SK-N-SH treated with all-trans-retinoic acid at 6 μM for 48 hours (cell line): ENCODE results near the gene SIGLEC8.

ENCODE experiments used
- ATAC-seq: fragments of 200-7000 bp; cut with Tn5 transposase; 3 replicates; pipeline ENCODE4 v1.9.1; 2020; ENCODE audit warnings: mild to moderate bottlenecking, moderate library complexity
- ARNTL ChIP-seq: fragments of 450-650 bp; formaldehyde crosslinking; IDR thresholded peaks from 2 replicates; pipeline ENCODE4 v1.5.0; 2020; ENCODE audit warnings: low read depth, mild to moderate bottlenecking, moderate library complexity, borderline replicate concordance
- BACH2 ChIP-seq: fragments of 250-450 bp; sonication (Bioruptor Pico); IDR thresholded peaks from 2 replicates; pipeline ENCODE4 v1.9.0; 2021; ENCODE audit warnings: mild to moderate bottlenecking, borderline replicate concordance
- CSDC2 ChIP-seq: fragments of 250-450 bp; sonication (Bioruptor Pico); IDR thresholded peaks from 2 replicates; pipeline ENCODE4 v1.5.0; 2020; ENCODE audit warnings: mild to moderate bottlenecking, moderate library complexity
- ESRRG ChIP-seq: fragments of 250-450 bp; sonication (Bioruptor Pico); IDR thresholded peaks from 2 replicates; pipeline ENCODE4 v1.6.1; 2021; ENCODE audit warnings: mild to moderate bottlenecking
- GLIS3 ChIP-seq: fragments of 250-450 bp; sonication (Bioruptor Pico); IDR thresholded peaks from 2 replicates; pipeline ENCODE4 v1.5.0; 2020; ENCODE audit warnings: mild to moderate bottlenecking, moderate library complexity
- ISL1 ChIP-seq: fragments of 250-450 bp; sonication (Bioruptor Pico); IDR thresholded peaks from 2 replicates; pipeline ENCODE4 v2.1.2; 2022; ENCODE audit warnings: mild to moderate bottlenecking, moderate library complexity
- OSR1 ChIP-seq: fragments of 250-450 bp; sonication (Bioruptor Pico); IDR thresholded peaks from 2 replicates; pipeline ENCODE4 v1.8.0; 2022; ENCODE audit warnings: moderate library complexity, mild to moderate bottlenecking, inconsistent platforms
- PPARA ChIP-seq: fragments of 250-450 bp; sonication (Bioruptor Pico); IDR thresholded peaks from 2 replicates; pipeline ENCODE4 v1.5.0; 2020; ENCODE audit warnings: mild to moderate bottlenecking, borderline replicate concordance
- SNAI2 ChIP-seq: fragments of 250-450 bp; sonication (Bioruptor Pico); IDR thresholded peaks from 2 replicates; pipeline ENCODE4 v1.5.0; 2020; ENCODE audit warnings: mild to moderate bottlenecking, moderate library complexity
- TCF4 ChIP-seq: fragments of 250-450 bp; sonication (Bioruptor Pico); IDR thresholded peaks from 2 replicates; pipeline ENCODE4 v1.8.0; 2021; ENCODE audit warnings: mild to moderate bottlenecking, moderate library complexity, borderline replicate concordance
- TOX ChIP-seq: fragments of 250-450 bp; sonication (Bioruptor Pico); IDR thresholded peaks from 2 replicates; pipeline ENCODE4 v1.8.0; 2021; ENCODE audit warnings: mild to moderate bottlenecking, moderate library complexity, borderline replicate concordance
- ZC3H10 ChIP-seq: fragments of 250-450 bp; sonication (Bioruptor Pico); IDR thresholded peaks from 2 replicates; pipeline ENCODE4 v1.5.1; 2021; ENCODE audit warnings: mild to moderate bottlenecking, moderate library complexity
- ZFP3 ChIP-seq: fragments of 250-450 bp; sonication (Bioruptor Pico); IDR thresholded peaks from 2 replicates; pipeline ENCODE4 v1.5.0; 2020; ENCODE audit warnings: mild to moderate bottlenecking, moderate library complexity
- ZFP30 ChIP-seq: fragments of 450-650 bp; formaldehyde crosslinking; IDR thresholded peaks from 2 replicates; pipeline ENCODE4 v1.5.0; 2022; ENCODE audit warnings: mild to moderate bottlenecking, moderate library complexity
- ZNF565 ChIP-seq: fragments of 450-650 bp; formaldehyde crosslinking; conservative IDR thresholded peaks from 2 replicates; pipeline ENCODE4 v1.5.0; 2020; ENCODE audit warnings: low read depth, mild to moderate bottlenecking, moderate library complexity
- ZNF70 ChIP-seq: fragments of 450-650 bp; formaldehyde crosslinking; IDR thresholded peaks from 2 replicates; pipeline ENCODE4 v1.5.0; 2020; ENCODE audit warnings: mild to moderate bottlenecking, moderate library complexity
- ZNF8 ChIP-seq: fragments of 450-650 bp; formaldehyde crosslinking; IDR thresholded peaks from 2 replicates; pipeline ENCODE4 v1.5.0; 2020; ENCODE audit warnings: mild to moderate bottlenecking, moderate library complexity
- TF ChIP-seq, protein P1 (sequence below): fragments of 250-450 bp; sonication (Bioruptor Pico); IDR thresholded peaks from 2 replicates; pipeline ENCODE4 v1.5.0; 2020; ENCODE audit warnings: mild to moderate bottlenecking, moderate library complexity
- TF ChIP-seq, protein P2 (sequence below): fragments of 250-450 bp; sonication (Bioruptor Pico); IDR thresholded peaks from 2 replicates; pipeline ENCODE4 v1.8.0; 2020; ENCODE audit warnings: mild to moderate bottlenecking, moderate library complexity, borderline replicate concordance
- TF ChIP-seq, protein P3 (sequence below): fragments of 250-450 bp; sonication (Bioruptor Pico); IDR thresholded peaks from 2 replicates; pipeline ENCODE4 v1.5.1; 2020; ENCODE audit warnings: low read depth, mild to moderate bottlenecking, moderate library complexity

Gene SIGLEC8

DNA sequence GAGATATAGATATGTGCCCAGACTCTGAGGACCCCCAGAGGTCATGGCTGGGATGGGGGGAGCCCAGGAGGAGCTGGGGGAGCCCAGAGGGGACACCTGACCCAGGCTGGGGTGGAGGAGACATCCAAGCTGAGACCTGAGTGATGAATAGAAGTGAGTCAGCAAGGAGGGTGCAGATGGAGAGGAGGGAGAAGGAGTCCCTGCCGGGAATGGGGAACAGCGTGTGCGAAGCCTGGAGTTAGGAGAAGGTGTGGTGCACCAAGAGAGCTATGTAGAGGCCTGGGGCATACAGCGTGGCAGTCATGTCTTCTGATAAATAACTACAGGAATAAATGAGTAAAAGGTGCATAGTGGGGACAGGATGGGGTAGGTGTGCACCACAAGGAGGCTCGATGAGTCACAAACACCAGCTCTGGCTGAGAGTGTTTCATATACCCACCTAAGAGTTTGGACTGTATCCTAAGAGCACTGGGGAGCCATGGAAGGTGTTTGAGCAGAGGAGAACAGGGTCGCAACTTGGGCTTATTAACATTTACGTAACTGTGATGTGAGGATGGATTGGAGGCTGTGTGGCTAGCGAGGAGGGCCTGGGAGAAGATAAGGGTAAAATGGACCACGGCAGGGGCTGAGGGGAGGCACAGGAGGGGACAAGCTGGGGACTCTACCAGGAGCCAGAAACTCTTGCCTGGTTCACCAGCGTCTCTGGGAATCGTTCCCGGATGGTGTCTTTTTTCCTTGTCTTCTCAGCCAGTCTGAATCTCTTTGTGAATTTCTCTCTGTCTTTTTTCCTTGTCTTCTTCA is 21.5 kb upstream of the SIGLEC8 start:
- no peak for ATAC-seq
- TF ChIP-seq BACH2 (no peak), ZNF8 (no peak), ISL1 (CRISPR knock-in tag) (no peak), OSR1 (CRISPR knock-in tag) (no peak), ESRRG (CRISPR knock-in tag) (no peak), SNAI2 (no peak), PPARA (CRISPR knock-in tag) (no peak), ZC3H10 (no peak), GLIS3 (no peak)
- TF ChIP-seq, protein P1, sequence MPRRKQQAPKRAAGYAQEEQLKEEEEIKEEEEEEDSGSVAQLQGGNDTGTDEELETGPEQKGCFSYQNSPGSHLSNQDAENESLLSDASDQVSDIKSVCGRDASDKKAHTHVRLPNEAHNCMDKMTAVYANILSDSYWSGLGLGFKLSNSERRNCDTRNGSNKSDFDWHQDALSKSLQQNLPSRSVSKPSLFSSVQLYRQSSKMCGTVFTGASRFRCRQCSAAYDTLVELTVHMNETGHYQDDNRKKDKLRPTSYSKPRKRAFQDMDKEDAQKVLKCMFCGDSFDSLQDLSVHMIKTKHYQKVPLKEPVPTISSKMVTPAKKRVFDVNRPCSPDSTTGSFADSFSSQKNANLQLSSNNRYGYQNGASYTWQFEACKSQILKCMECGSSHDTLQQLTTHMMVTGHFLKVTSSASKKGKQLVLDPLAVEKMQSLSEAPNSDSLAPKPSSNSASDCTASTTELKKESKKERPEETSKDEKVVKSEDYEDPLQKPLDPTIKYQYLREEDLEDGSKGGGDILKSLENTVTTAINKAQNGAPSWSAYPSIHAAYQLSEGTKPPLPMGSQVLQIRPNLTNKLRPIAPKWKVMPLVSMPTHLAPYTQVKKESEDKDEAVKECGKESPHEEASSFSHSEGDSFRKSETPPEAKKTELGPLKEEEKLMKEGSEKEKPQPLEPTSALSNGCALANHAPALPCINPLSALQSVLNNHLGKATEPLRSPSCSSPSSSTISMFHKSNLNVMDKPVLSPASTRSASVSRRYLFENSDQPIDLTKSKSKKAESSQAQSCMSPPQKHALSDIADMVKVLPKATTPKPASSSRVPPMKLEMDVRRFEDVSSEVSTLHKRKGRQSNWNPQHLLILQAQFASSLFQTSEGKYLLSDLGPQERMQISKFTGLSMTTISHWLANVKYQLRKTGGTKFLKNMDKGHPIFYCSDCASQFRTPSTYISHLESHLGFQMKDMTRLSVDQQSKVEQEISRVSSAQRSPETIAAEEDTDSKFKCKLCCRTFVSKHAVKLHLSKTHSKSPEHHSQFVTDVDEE (CRISPR knock-in tag) = no peak
- TF ChIP-seq, protein P2, sequence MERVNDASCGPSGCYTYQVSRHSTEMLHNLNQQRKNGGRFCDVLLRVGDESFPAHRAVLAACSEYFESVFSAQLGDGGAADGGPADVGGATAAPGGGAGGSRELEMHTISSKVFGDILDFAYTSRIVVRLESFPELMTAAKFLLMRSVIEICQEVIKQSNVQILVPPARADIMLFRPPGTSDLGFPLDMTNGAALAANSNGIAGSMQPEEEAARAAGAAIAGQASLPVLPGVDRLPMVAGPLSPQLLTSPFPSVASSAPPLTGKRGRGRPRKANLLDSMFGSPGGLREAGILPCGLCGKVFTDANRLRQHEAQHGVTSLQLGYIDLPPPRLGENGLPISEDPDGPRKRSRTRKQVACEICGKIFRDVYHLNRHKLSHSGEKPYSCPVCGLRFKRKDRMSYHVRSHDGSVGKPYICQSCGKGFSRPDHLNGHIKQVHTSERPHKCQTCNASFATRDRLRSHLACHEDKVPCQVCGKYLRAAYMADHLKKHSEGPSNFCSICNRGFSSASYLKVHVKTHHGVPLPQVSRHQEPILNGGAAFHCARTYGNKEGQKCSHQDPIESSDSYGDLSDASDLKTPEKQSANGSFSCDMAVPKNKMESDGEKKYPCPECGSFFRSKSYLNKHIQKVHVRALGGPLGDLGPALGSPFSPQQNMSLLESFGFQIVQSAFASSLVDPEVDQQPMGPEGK (CRISPR knock-in tag) = no peak

DNA sequence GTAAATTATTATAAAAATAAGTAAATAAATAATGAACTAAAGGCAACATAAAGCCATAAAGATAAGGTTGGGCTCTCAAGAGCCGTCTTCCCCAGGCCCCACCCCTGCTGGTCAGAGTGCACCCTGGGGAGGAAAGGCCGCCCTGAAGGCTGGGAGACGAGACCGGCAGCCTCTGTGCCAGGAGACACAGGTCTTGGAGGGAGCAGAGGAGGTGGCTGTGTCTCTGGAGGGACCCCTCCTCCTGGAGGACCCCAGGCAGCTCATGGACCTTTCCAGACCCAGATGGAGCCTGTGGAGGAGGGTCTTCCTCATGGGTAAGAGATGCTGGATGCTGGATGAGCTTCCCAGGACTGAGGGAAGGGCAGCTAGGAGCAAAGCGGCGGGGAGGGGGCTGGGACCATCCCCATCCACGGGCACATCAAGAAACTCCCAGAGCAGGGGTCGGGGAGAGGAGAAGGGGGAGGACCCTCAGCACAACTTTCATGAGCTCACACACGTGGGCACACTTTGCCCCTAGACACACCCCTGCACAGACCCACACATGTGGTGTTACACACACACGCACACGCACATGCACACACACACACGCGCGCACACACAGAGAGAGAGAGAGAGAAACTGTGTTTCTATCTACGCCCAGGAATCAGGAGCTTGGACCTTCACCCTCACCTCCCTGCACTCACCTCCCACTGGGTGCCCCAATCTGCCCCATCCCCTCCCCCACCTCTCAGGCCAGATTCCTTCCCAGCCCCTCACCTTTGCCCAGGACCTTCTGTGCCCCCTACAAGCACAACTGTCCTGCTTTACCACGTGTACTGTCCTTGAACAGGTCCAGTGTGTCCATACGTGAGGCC is 20.4 kb upstream of the SIGLEC8 start, which contains the start of gene CEACAM18:
TSS of gene CEACAM18 (plus strand) at position 159 of the 854 bp plus-strand sequence.
- TF ChIP-seq OSR1 (CRISPR knock-in tag) (no peak), ZNF565 (CRISPR knock-in tag) (no peak), ZFP30 (CRISPR knock-in tag) (no peak), PPARA (CRISPR knock-in tag) (no peak), ZNF70 (CRISPR knock-in tag) (no peak), SNAI2 (no peak), CSDC2 (CRISPR knock-in tag) (no peak)
- TF ChIP-seq, protein P1 (CRISPR knock-in tag) = no peak
- ATAC-seq = no peak

DNA sequence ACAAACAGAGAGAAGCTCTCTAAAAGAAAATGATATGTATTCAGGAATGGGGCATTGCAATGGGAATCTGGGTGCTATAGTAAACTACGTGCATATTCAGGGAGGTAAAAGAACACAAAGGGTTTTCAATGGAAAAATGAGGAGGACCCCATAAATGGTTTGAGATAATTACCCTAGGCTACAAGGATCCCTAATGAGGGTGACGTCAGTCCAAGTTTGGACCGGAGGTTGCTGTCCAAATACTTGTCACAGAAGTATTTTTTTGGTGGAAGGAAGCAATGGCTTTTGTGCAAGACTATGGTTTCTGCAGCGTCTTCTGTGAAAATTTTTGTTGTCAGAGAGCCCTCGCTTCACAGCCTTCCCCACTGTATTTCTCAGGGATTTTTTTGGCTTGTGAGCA is 19.1 kb upstream of the SIGLEC8 start:
- no peak for TF ChIP-seq ZNF70 (CRISPR knock-in tag)
- TF ChIP-seq GLIS3 = no peak
- no peak for ATAC-seq

DNA sequence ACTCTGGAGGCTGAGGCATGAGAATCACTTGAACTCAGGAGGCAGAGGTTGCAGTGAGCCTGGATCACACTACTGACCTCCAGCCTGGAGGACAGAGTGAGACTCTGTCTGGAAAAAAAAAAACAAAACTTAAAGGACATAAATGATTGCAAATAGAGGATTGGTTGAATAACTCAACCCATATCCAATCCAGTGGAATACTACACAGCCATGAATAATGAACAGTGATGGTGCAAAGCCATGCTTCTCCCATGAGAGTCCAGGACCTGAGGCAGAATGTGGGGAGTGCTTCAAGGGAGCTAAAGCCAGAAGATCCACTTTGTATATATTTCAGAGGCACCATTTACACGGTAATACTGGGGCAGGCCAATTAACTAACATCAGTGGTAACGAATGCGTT is 17.9 kb upstream of the SIGLEC8 start:
- ATAC-seq = no peak
- TF ChIP-seq PPARA (CRISPR knock-in tag) (no peak), TCF4 (CRISPR knock-in tag) (no peak), ZNF565 (CRISPR knock-in tag) (no peak), TOX (no peak), ARNTL (CRISPR knock-in tag) (no peak), SNAI2 (no peak), ZNF70 (CRISPR knock-in tag) (no peak), ZNF8 (no peak), ZFP3 (CRISPR knock-in tag) (no peak)
- TF ChIP-seq, protein P1 (CRISPR knock-in tag) = no peak
- TF ChIP-seq, protein P2 (CRISPR knock-in tag) = no peak
- TF ChIP-seq, protein P3, sequence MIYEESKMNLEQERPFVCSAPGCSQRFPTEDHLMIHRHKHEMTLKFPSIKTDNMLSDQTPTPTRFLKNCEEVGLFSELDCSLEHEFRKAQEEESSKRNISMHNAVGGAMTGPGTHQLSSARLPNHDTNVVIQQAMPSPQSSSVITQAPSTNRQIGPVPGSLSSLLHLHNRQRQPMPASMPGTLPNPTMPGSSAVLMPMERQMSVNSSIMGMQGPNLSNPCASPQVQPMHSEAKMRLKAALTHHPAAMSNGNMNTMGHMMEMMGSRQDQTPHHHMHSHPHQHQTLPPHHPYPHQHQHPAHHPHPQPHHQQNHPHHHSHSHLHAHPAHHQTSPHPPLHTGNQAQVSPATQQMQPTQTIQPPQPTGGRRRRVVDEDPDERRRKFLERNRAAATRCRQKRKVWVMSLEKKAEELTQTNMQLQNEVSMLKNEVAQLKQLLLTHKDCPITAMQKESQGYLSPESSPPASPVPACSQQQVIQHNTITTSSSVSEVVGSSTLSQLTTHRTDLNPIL = no peak
